PC-3 (cell line): Measurements from ENCODE around the gene P3H3. TPM values are rescaled to one million over a fixed set of nuclear protein-coding genes. Genes with fewer than 3 reads are reported as not detected.

Source experiments
- ATAC-seq: fragments of 200-7000 bp; cut with Tn5 transposase; 2 replicates; pipeline ENCODE4 v1.9.1; 2020; ENCODE audit warnings: mild to moderate bottlenecking, moderate library complexity
- BruUV-seq: library from RNA; stranded (reverse); fragments of 400-500 nt; replicated peaks from 2 replicates; lab custom pipeline; 2021; lab: Mats Ljungman, UMichigan
- CTCF ChIA-PET: fragments of 300-600 bp; sonication (Branson Sonifier 250); formaldehyde crosslinking; loops from one replicate; lab custom pipeline; 2022; ENCODE audit warnings: antibody characterized with exemption; lab: Charles Lee
- POLR2A ChIA-PET: fragments of 300-600 bp; sonication (Branson Sonifier 250); formaldehyde crosslinking; loops from one replicate; lab custom pipeline; 2022; ENCODE audit warnings: antibody characterized with exemption; ENCODE audit not compliant: unreplicated experiment; lab: Charles Lee
- DNase-seq: peaks from one replicate; pipeline ENCODE4 v3.0.0-alpha.2; 2015
- H2AFZ ChIP-seq: fragments of 300-600 bp; sonication (generic); 2 replicates; pipeline ENCODE4 v1.6.0; 2016; ENCODE audit warnings: antibody characterized with exemption, low read length
- H3F3A ChIP-seq: fragments of 300-600 bp; sonication (generic); one replicate; pipeline ENCODE4 v1.6.0; 2017; ENCODE audit warnings: antibody characterized with exemption, low read length, control low read depth, mild to moderate bottlenecking; ENCODE audit not compliant: unreplicated experiment
- H3K27ac ChIP-seq: fragments of 300-600 bp; sonication (generic); 2 replicates; pipeline ENCODE4 v1.5.1; 2016; ENCODE audit warnings: mild to moderate bottlenecking, low read length
- H3K27me3 ChIP-seq: fragments of 300-600 bp; sonication (generic); 2 replicates; pipeline ENCODE4 v1.6.1; 2016; ENCODE audit warnings: low read length, mixed read lengths
- H3K36me3 ChIP-seq: fragments of 300-600 bp; sonication (generic); 2 replicates; pipeline ENCODE4 v1.6.1; 2016; ENCODE audit warnings: low read depth, mixed run types, low read length, mixed read lengths
- H3K4me1 ChIP-seq: fragments of 300-600 bp; sonication (generic); 2 replicates; pipeline ENCODE4 v1.5.1; 2016; ENCODE audit warnings: low read length; ENCODE audit not compliant: insufficient read depth
- H3K4me2 ChIP-seq: fragments of 300-600 bp; sonication (generic); 2 replicates; pipeline ENCODE4 v1.6.0; 2016; ENCODE audit warnings: low read length
- H3K4me3 ChIP-seq: fragments of 300-600 bp; sonication (generic); 2 replicates; pipeline ENCODE4 v1.5.1; 2016; ENCODE audit warnings: mild to moderate bottlenecking, low read length, mixed read lengths
- H3K79me2 ChIP-seq: fragments of 300-600 bp; sonication (generic); 2 replicates; pipeline ENCODE4 v1.6.1; 2017; ENCODE audit warnings: low read length, mixed read lengths
- H3K9ac ChIP-seq: fragments of 300-600 bp; sonication (generic); 2 replicates; pipeline ENCODE4 v1.6.0; 2016; ENCODE audit warnings: mild to moderate bottlenecking, low read length
- H3K9me2 ChIP-seq: fragments of 300-600 bp; sonication (generic); replicated peaks from 2 replicates; pipeline ENCODE4 v1.6.1; 2016; ENCODE audit warnings: mixed run types, low read length, mixed read lengths
- H3K9me3 ChIP-seq: fragments of 300-600 bp; sonication (generic); 2 replicates; pipeline ENCODE4 v1.6.1; 2016; ENCODE audit warnings: low read length, mixed read lengths
- H4K20me1 ChIP-seq: fragments of 300-600 bp; sonication (generic); 2 replicates; pipeline ENCODE4 v1.6.1; 2016; ENCODE audit warnings: low read length, mixed read lengths
- EZH2 ChIP-seq: fragments of 300-600 bp; sonication (generic); IDR thresholded peaks from one replicate; pipeline ENCODE4 v1.6.1; 2017; ENCODE audit warnings: antibody characterized with exemption, mild to moderate bottlenecking, low read length; ENCODE audit not compliant: unreplicated experiment
- EZH2phosphoT487 ChIP-seq: fragments of 300-600 bp; sonication (generic); IDR thresholded peaks from 2 replicates; pipeline ENCODE4 v1.6.1; 2018; ENCODE audit warnings: mild to moderate bottlenecking, antibody characterized with exemption, low read length, borderline replicate concordance
- intact Hi-C: fragments of 100-400 bp; cut with micrococcal nuclease; formaldehyde crosslinking; loops from 2 replicates; pipeline ENCODE4 v1.9.0; 2023
- total RNA-seq: library from RNA; depleted of rRNA; stranded (reverse); fragments of >200 nt; gene quantifications from 2 replicates; pipeline ENCODE4 v1.2.3, GENCODE V29; 2014
- TF ChIP-seq, protein P1 (sequence below): fragments of 300-600 bp; sonication (generic); conservative IDR thresholded peaks from 2 replicates; pipeline ENCODE4 v1.5.1; 2017; ENCODE audit warnings: antibody characterized with exemption, low read depth, mild to moderate bottlenecking, low read length

The P3H3 gene
- total RNA-seq, 1 experiment from 2014 or later, result 9.3 TPM

DNA sequence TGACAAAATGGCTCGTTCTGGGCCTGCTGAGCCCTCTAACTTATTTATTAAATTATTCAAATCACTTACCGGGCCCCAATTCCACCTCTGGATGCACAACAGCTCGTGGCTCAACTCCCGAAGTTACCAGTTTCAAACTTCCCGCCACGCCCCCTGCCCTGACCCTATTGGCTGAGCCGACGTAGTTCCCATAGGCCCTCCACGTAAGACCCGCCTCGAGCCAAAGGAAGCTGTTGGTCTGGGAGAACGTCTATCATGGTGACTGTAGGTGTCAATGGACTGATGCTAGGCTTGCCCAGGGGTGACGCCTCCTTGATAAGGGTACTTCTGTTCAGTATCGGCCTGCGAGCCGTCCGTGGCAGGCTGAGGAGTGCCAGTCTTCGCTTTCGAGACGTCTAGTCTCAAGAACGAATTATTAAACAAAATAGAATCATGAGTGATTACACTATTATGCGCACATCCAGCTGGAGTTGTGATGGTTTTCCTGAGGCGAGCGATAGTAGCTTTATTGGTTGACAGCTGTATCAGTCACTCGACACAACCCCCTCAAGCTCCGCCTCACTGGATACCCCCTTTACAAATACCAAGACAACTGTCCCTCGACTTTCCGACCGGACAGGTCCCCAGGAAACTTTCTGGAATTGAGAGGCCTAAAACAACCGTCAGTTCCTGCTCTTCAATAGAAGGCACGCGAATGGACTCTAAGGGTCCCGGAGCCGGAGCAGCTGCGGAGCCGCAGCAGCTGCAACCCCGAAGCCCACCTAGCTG lies 23.1 kb downstream of the P3H3 start, which contains the start of gene CDCA3:
Gene CDCA3, minus strand, starts transcription at position 134 of the 768 bp plus-strand sequence. CDS start 334 bp downstream, outside the sequence.
- no TSS peak for BruUV-seq
- Histone ChIP-seq H2AFZ (peak within 1 kb of the TSS; percentile 98), H3K36me3 (peaks cover 15% of the 10 kb centered on the region; the same call in 1 of the 2 replicates), H3K4me1 (peaks cover 23% of the 10 kb centered on the region), H3K27me3 (no peaks in the 10 kb centered on the region), H4K20me1 (no peaks in the 10 kb centered on the region), H3K9me2 (no peaks in the 10 kb centered on the region), H3K27ac (peak within 1 kb of the TSS; percentile 61), H3K79me2 (peaks cover 55% of the 10 kb centered on the region), H3K9me3 (no peaks in the 10 kb centered on the region), H3K9ac (peak within 1 kb of the TSS; percentile 79), H3F3A (no peaks in the 10 kb centered on the region), H3K4me2 (peak within 1 kb of the TSS; percentile 97), H3K4me3 (peak within 1 kb of the TSS; percentile 86)
- peak; percentile 67 for ATAC-seq
- intact Hi-C loops, result loop anchor here (5.0 kb wide), 2 partner anchors 99 to 156 kb away; partner anchors contain the start of gene MLF2
- DNase-seq, result peak; percentile 96
- ChIA-PET CTCF (interaction anchor here (0.5 to 1.7 kb wide), 5 partner anchors 15 to 96 kb away, joined by 3 to 12 read pairs (median 4); partner anchors contain the start of gene SPSB2), POLR2A (interaction anchor here (0.5 to 0.7 kb wide), 4 partner anchors 14 to 162 kb away, joined by 3 to 4 read pairs (median 4); partner anchors contain the start of gene PTMS)
- TF ChIP-seq, protein P1, sequence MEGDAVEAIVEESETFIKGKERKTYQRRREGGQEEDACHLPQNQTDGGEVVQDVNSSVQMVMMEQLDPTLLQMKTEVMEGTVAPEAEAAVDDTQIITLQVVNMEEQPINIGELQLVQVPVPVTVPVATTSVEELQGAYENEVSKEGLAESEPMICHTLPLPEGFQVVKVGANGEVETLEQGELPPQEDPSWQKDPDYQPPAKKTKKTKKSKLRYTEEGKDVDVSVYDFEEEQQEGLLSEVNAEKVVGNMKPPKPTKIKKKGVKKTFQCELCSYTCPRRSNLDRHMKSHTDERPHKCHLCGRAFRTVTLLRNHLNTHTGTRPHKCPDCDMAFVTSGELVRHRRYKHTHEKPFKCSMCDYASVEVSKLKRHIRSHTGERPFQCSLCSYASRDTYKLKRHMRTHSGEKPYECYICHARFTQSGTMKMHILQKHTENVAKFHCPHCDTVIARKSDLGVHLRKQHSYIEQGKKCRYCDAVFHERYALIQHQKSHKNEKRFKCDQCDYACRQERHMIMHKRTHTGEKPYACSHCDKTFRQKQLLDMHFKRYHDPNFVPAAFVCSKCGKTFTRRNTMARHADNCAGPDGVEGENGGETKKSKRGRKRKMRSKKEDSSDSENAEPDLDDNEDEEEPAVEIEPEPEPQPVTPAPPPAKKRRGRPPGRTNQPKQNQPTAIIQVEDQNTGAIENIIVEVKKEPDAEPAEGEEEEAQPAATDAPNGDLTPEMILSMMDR, result no peak

- POLR2A ChIA-PET, result interaction anchor here (0.5 to 0.6 kb wide), 6 partner anchors 18 to 163 kb away, joined by 3 to 13 read pairs (median 4); partner anchors contain the start of genes PTMS and ZNF384
- DNase-seq (peak; percentile 98), ATAC-seq (peak; percentile 77)
- CTCF ChIA-PET, result interaction anchor here (0.5 to 1.7 kb wide), 5 partner anchors 16 to 97 kb away, joined by 4 to 12 read pairs (median 4); partner anchors contain the start of gene SPSB2
- BruUV-seq, result TSS peak; percentile 80
- Histone ChIP-seq H3K36me3 (peaks cover 21% of the 10 kb centered on the region; the same call in 1 of the 2 replicates), H2AFZ (peak within 1 kb of the TSS; percentile 98), H4K20me1 (no peaks in the 10 kb centered on the region), H3K27ac (peak within 1 kb of the TSS; percentile 61), H3K79me2 (peaks cover 55% of the 10 kb centered on the region), H3K4me3 (peak within 1 kb of the TSS; percentile 86), H3K9ac (peak within 1 kb of the TSS; percentile 79), H3F3A (no peaks in the 10 kb centered on the region), H3K4me2 (peak within 1 kb of the TSS; percentile 99), H3K9me2 (no peaks in the 10 kb centered on the region), H3K4me1 (peaks cover 23% of the 10 kb centered on the region), H3K27me3 (no peaks in the 10 kb centered on the region), H3K9me3 (no peaks in the 10 kb centered on the region)
- intact Hi-C loops, result loop anchor here (5.0 kb wide), 2 partner anchors 100 to 155 kb away; partner anchors contain the start of gene MLF2
- TF ChIP-seq EZH2phosphoT487 (no peak), EZH2 (no peak)
- TF ChIP-seq, protein P1, result no peak
Measured at GRCh38 chr12:6851921-6852650, 23.9 kb downstream of the P3H3 start, which contains the start of gene USP5. Gene USP5, plus strand, starts transcription at chr12:6852150. Its CDS starts 30 bp downstream, at chr12:6852180.
